ENCODE results near the gene MXD4.

GRCh38 chr4:2305766-2306501, 44.0 kb upstream of the MXD4 start:
- TF ChIP-seq EP300 (IDR thresholded peaks at IDR 0.05; ENCODE audit: borderline replicate concordance): no peak
- TF ChIP-seq USF1 (IDR thresholded peaks at IDR 0.05): no peak
- no peak for TF ChIP-seq TAF1 (IDR thresholded peaks at IDR 0.05; ENCODE audit: low read depth)
- TF ChIP-seq TEAD4 (IDR thresholded peaks at IDR 0.05): no peak
- TF ChIP-seq YY1 (IDR thresholded peaks at IDR 0.05; ENCODE audit: low read depth): no peak
- TF ChIP-seq MAX (IDR thresholded peaks at IDR 0.05): no peak
- TF ChIP-seq RAD21 (IDR thresholded peaks at IDR 0.05; ENCODE audit: low read depth): no peak
- TF ChIP-seq REST (IDR thresholded peaks at IDR 0.05; ENCODE audit: low read depth): no peak
- no peak for TF ChIP-seq ZBTB7A (IDR thresholded peaks at IDR 0.05; ENCODE audit: low read depth)
- TF ChIP-seq FOXM1 (IDR thresholded peaks at IDR 0.05; ENCODE audit: borderline replicate concordance, low read depth): no peak
- no peak for TF ChIP-seq CREB1 (IDR thresholded peaks at IDR 0.05; ENCODE audit: low read depth)
- no peak for TF ChIP-seq NFIC (IDR thresholded peaks at IDR 0.05)
- TF ChIP-seq CEBPB (IDR thresholded peaks at IDR 0.05): no peak
- TF ChIP-seq EGR1 (IDR thresholded peaks at IDR 0.05): no peak

Data from Ishikawa (cell line).